ENCODE measurements around the gene SNIP1. TPM values are rescaled to one million over a fixed set of nuclear protein-coding genes. Genes with fewer than 3 reads are reported as not detected.

SNIP1 gene
- total and polyA plus RNA-seq, 10 of the 15 experiments (the other 5 are each of a cell fraction or from before 2014, with no cell fraction given): 2.7 to 22.4 (median 10.1) TPM

DNA sequence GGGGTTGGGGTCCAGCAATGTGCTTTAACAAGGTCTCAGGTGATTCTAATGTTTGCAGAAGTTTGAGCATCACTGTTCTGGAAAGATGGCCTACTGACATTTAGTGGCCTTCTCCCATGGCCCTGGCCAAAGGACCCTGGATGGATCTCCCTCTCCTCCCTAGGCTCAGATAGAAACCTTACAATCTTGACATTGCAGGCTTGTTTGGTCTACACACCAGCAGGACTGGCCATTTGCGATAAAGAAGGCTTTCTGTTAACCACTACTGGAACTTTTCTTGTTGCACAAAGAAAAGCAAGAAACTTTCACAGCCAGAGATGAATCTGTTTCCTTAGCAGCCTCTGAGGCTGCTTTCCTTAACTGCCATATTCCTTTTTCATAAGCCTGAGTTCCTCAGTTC is 8.9 kb upstream of the SNIP1 start:
- ChIA-PET SMC1A (ENCODE audit: uncharacterized antibody, unreplicated experiment) (interaction anchor here (1.0 to 3.4 kb wide), 2 partner anchors 116 to 120 kb away, joined by 3 to 15 read pairs; no protein-coding TSS in a partner anchor), RAD21 (ENCODE audit: unreplicated experiment) (no interaction called here), CTCF (interaction anchor here (1.2 to 4.5 kb wide), 2 partner anchors 114 to 120 kb away, joined by 3 to 46 read pairs; no protein-coding TSS in a partner anchor), POLR2A (no interaction called here)
- DNase-seq (ENCODE audit: low read depth, low spot score) (no peak), ATAC-seq (no peak), FAIRE-seq (no peak)
- Histone ChIP-seq H4K20me1 (ENCODE audit: control insufficient read depth, insufficient read depth) (no peaks in the 10 kb centered on the region), H3K4me1 (ENCODE audit: control insufficient read depth, insufficient read depth, low read length) (no peaks in the 10 kb centered on the region), H3K9me3 (replicated peaks; ENCODE audit: control insufficient read depth, insufficient read depth, low read length) (no peaks in the 10 kb centered on the region), H3K4me3 (no peak overlapping the region), H3K27me3 (replicated peaks in 1 of 2; ENCODE audit: control insufficient read depth in 2 of 2, insufficient read depth in 2 of 2, low read length in 1 of 2) (no peaks in the 10 kb centered on the region), H3K4me2 (ENCODE audit: control insufficient read depth, insufficient read depth) (no peak overlapping the region), H3K9ac (ENCODE audit: control insufficient read depth, insufficient read depth, low read length) (no peak overlapping the region), H3K79me2 (ENCODE audit: control insufficient read depth, insufficient read depth, low read length) (no peaks in the 10 kb centered on the region), H3K36me3 (ENCODE audit: control insufficient read depth in 2 of 2, insufficient read depth in 2 of 2, low read length in 1 of 2) (peaks cover 14 to 24% of the 10 kb centered on the region in 2 experiments), H3K27ac (ENCODE audit: control insufficient read depth, insufficient read depth) (no peak overlapping the region), H2AFZ (ENCODE audit: control insufficient read depth, low read depth, low read length) (no peak overlapping the region)
- 83% methylated on average over 1 of the region's 1 CpG for WGBS (ENCODE audit: insufficient coverage, insufficient replicate concordance, low lambda C conversion rate, missing lambda C conversion rate)
- TF ChIP-seq, protein P1, sequence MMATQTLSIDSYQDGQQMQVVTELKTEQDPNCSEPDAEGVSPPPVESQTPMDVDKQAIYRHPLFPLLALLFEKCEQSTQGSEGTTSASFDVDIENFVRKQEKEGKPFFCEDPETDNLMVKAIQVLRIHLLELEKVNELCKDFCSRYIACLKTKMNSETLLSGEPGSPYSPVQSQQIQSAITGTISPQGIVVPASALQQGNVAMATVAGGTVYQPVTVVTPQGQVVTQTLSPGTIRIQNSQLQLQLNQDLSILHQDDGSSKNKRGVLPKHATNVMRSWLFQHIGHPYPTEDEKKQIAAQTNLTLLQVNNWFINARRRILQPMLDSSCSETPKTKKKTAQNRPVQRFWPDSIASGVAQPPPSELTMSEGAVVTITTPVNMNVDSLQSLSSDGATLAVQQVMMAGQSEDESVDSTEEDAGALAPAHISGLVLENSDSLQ (IDR thresholded peaks at IDR 0.05): no peak
- TF ChIP-seq, protein P2, sequence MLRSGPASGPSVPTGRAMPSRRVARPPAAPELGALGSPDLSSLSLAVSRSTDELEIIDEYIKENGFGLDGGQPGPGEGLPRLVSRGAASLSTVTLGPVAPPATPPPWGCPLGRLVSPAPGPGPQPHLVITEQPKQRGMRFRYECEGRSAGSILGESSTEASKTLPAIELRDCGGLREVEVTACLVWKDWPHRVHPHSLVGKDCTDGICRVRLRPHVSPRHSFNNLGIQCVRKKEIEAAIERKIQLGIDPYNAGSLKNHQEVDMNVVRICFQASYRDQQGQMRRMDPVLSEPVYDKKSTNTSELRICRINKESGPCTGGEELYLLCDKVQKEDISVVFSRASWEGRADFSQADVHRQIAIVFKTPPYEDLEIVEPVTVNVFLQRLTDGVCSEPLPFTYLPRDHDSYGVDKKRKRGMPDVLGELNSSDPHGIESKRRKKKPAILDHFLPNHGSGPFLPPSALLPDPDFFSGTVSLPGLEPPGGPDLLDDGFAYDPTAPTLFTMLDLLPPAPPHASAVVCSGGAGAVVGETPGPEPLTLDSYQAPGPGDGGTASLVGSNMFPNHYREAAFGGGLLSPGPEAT (IDR thresholded peaks at IDR 0.05; ENCODE audit: low read depth): no peak
- no peak for TF ChIP-seq BRCA1 (IDR thresholded peaks at IDR 0.05; ENCODE audit: low read depth, low read length)
- TF ChIP-seq NR2C2 (IDR thresholded peaks at IDR 0.05; ENCODE audit: borderline replicate concordance, control insufficient read depth, insufficient read length, low read depth): no peak
- TF ChIP-seq CBX3 (IDR thresholded peaks at IDR 0.05; ENCODE audit: borderline replicate concordance, low read depth): no peak
- TF ChIP-seq ZNF24 (IDR thresholded peaks at IDR 0.05): no peak
- TF ChIP-seq CREB1 (IDR thresholded peaks at IDR 0.05; ENCODE audit: low read depth): no peak
- TF ChIP-seq NFYA (IDR thresholded peaks at IDR 0.05; ENCODE audit: borderline replicate concordance, low read depth, low read length): no peak
- TF ChIP-seq CBX5 (IDR thresholded peaks at IDR 0.05; ENCODE audit: low read depth): no peak
- TF ChIP-seq, protein P3, sequence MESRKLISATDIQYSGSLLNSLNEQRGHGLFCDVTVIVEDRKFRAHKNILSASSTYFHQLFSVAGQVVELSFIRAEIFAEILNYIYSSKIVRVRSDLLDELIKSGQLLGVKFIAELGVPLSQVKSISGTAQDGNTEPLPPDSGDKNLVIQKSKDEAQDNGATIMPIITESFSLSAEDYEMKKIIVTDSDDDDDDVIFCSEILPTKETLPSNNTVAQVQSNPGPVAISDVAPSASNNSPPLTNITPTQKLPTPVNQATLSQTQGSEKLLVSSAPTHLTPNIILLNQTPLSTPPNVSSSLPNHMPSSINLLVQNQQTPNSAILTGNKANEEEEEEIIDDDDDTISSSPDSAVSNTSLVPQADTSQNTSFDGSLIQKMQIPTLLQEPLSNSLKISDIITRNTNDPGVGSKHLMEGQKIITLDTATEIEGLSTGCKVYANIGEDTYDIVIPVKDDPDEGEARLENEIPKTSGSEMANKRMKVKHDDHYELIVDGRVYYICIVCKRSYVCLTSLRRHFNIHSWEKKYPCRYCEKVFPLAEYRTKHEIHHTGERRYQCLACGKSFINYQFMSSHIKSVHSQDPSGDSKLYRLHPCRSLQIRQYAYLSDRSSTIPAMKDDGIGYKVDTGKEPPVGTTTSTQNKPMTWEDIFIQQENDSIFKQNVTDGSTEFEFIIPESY (IDR thresholded peaks at IDR 0.05): no peak
- TF ChIP-seq, protein P4, sequence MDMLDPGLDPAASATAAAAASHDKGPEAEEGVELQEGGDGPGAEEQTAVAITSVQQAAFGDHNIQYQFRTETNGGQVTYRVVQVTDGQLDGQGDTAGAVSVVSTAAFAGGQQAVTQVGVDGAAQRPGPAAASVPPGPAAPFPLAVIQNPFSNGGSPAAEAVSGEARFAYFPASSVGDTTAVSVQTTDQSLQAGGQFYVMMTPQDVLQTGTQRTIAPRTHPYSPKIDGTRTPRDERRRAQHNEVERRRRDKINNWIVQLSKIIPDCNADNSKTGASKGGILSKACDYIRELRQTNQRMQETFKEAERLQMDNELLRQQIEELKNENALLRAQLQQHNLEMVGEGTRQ (IDR thresholded peaks at IDR 0.05; ENCODE audit: borderline replicate concordance, low read depth, low read length): no peak
- intact Hi-C loops (cut with micrococcal nuclease; ENCODE audit: unreplicated experiment): no loop called here
- BruUV-seq (replicated peaks): no TSS peak
- in situ Hi-C loops (cut with MboI): no loop called here
